ENCODE data around the gene DCTN4. TPM values are rescaled to one million over a fixed set of nuclear protein-coding genes. Genes with fewer than 3 reads are reported as not detected.

DCTN4 gene
- polyA plus RNA-seq, 1 experiment, result 61.1 TPM

- TF ChIP-seq CTCF (IDR thresholded peaks at IDR 0.05; ENCODE audit: low read depth, low read length), result no peak
- CTCF ChIA-PET, result interaction anchor here (0.7 to 1.0 kb wide), 2 partner anchors 164 to 203 kb away, joined by 3 read pairs; no protein-coding TSS in a partner anchor
- H3K27ac ChIP-seq (ENCODE audit: low read depth, low read length), result no peak overlapping the region
Measured at GRCh38 chr5:150661821-150662596, 96.8 kb downstream of the DCTN4 start.

GRCh38 chr5:150661086-150661485 lies 97.7 kb downstream of the DCTN4 start, which contains the start of gene MYOZ3:
TSS of gene MYOZ3 (plus strand) at chr5:150661251. CDS start at chr5:150662942, 1,691 bp downstream.
- no peak within 1 kb of the TSS for H3K4me3 ChIP-seq (ENCODE audit: low read depth, low read length)
- peaks cover 11% of the 10 kb centered on the region for H3K27me3 ChIP-seq (ENCODE audit: control insufficient read depth, insufficient read depth, low read length)
- no peaks in the 10 kb centered on the region for H3K9me3 ChIP-seq (ENCODE audit: control insufficient read depth, insufficient read depth, low read length)
- TF ChIP-seq CTCF (IDR thresholded peaks at IDR 0.05; ENCODE audit: low read depth, low read length), result no peak
- DNase-seq (ENCODE audit: low read depth, low spot score), result no peak
- POLR2A ChIA-PET, result interaction anchor here (0.7 kb wide), 1 partner anchor 98 kb away, joined by 3 read pairs; no protein-coding TSS in a partner anchor
- CTCF ChIA-PET, result interaction anchor here (0.7 to 1.1 kb wide), 3 partner anchors 117 to 202 kb away, joined by 3 read pairs; no protein-coding TSS in a partner anchor
- no peak within 1 kb of the TSS for H3K27ac ChIP-seq (ENCODE audit: low read depth, low read length)

More at GRCh38 chr5:150661821-150662596, 96.8 kb downstream of the DCTN4 start:
- Histone ChIP-seq H3K27me3 (ENCODE audit: control insufficient read depth, insufficient read depth, low read length) (peaks cover 12% of the 10 kb centered on the region), H3K9me3 (ENCODE audit: control insufficient read depth, insufficient read depth, low read length) (no peaks in the 10 kb centered on the region), H3K4me3 (ENCODE audit: low read depth, low read length) (no peak overlapping the region)
- POLR2A ChIA-PET, result interaction anchor here (0.5 kb wide), 1 partner anchor 12 kb away, joined by 3 read pairs; no protein-coding TSS in a partner anchor
- no peak for DNase-seq (ENCODE audit: low read depth, low spot score)

- ChIA-PET POLR2A (interaction anchor here (0.7 kb wide), 1 partner anchor 97 kb away, joined by 3 read pairs; no protein-coding TSS in a partner anchor), CTCF (interaction anchor here (0.6 to 9.3 kb wide), 4 partner anchors 41 to 116 kb away, joined by 3 to 130 read pairs (median 3); partner anchors contain the start of gene RBM22)
- Histone ChIP-seq H3K27ac (ENCODE audit: low read depth, low read length) (no peak overlapping the region), H3K4me3 (ENCODE audit: low read depth, low read length) (no peak overlapping the region), H3K9me3 (ENCODE audit: control insufficient read depth, insufficient read depth, low read length) (no peaks in the 10 kb centered on the region), H3K27me3 (ENCODE audit: control insufficient read depth, insufficient read depth, low read length) (peaks cover 11% of the 10 kb centered on the region)
- no peak for TF ChIP-seq CTCF (IDR thresholded peaks at IDR 0.05; ENCODE audit: low read depth, low read length)
- no peak for DNase-seq (ENCODE audit: low read depth, low spot score)
Measured at GRCh38 chr5:150660108-150660831, 98.5 kb downstream of the DCTN4 start.

- DNase-seq (ENCODE audit: low read depth, low spot score), result no peak
- H3K27ac ChIP-seq (ENCODE audit: low read depth, low read length), result no peak overlapping the region
- ChIA-PET POLR2A (no interaction called here), CTCF (interaction anchor here (0.8 to 9.3 kb wide), 2 partner anchors 41 to 99 kb away, joined by 3 to 130 read pairs; partner anchors contain the start of gene RBM22)
- no peaks in the 10 kb centered on the region for H3K9me3 ChIP-seq (ENCODE audit: control insufficient read depth, insufficient read depth, low read length)
- TF ChIP-seq CTCF (IDR thresholded peaks at IDR 0.05; ENCODE audit: low read depth, low read length), result no peak
- H3K27me3 ChIP-seq (ENCODE audit: control insufficient read depth, insufficient read depth, low read length), result peaks cover 11% of the 10 kb centered on the region
- no peak overlapping the region for H3K4me3 ChIP-seq (ENCODE audit: low read depth, low read length)
Measured at GRCh38 chr5:150659360-150660107, 99.3 kb downstream of the DCTN4 start.

Data from AG04450 (cell line).